Peyer's patch (tissue), 4 donors: ENCODE results near the gene GASK1A.

Experiments used
- POLR2A ChIP-seq, 2 donors: fragments of 450-650 bp; IDR thresholded peaks; one replicate each; pipeline ENCODE4 v1.5.1; 2017; ENCODE audit warnings: antibody characterized with exemption in 2 of 2, mild to moderate bottlenecking in 2 of 2, moderate library complexity in 2 of 2
- TF ChIP-seq, protein P1 (sequence below), 6 experiments: fragments of 450-650 bp in 4 of 6; fragments of 200-600 bp in 2 of 6; sonication (generic) in 1 of 6; IDR thresholded peaks; one replicate each; pipeline ENCODE4 v1.5.1; 2017 to 2019; ENCODE audit warnings: antibody characterized with exemption in 6 of 6, mild to moderate bottlenecking in 3 of 6, moderate library complexity in 1 of 6

- TF ChIP-seq, protein P1, sequence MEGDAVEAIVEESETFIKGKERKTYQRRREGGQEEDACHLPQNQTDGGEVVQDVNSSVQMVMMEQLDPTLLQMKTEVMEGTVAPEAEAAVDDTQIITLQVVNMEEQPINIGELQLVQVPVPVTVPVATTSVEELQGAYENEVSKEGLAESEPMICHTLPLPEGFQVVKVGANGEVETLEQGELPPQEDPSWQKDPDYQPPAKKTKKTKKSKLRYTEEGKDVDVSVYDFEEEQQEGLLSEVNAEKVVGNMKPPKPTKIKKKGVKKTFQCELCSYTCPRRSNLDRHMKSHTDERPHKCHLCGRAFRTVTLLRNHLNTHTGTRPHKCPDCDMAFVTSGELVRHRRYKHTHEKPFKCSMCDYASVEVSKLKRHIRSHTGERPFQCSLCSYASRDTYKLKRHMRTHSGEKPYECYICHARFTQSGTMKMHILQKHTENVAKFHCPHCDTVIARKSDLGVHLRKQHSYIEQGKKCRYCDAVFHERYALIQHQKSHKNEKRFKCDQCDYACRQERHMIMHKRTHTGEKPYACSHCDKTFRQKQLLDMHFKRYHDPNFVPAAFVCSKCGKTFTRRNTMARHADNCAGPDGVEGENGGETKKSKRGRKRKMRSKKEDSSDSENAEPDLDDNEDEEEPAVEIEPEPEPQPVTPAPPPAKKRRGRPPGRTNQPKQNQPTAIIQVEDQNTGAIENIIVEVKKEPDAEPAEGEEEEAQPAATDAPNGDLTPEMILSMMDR (IDR thresholded peaks at IDR 0.05) = no peak
- TF ChIP-seq POLR2A (IDR thresholded peaks at IDR 0.05) = no peak
These were observed 42.1 kb downstream of the GASK1A start for GRCh38 chr3:43021186-43021585.
